GM12878 (cell line): ENCODE results near the gene CD34.

ENCODE experiments used
- CHD2 ChIP-seq: IDR thresholded peaks from 2 replicates; pipeline ENCODE4 v1.6.1; 2011; ENCODE audit warnings: low read depth, low read length, improper control_type of control experiment, borderline replicate concordance
- EP300 ChIP-seq, 2 experiments: fragments of 150-350 bp in 1 of 2; IDR thresholded peaks; 2 replicates each; pipeline ENCODE4 v1.6.1; 2011 to 2012; ENCODE audit warnings: low read depth in 2 of 2, low read length in 2 of 2, borderline replicate concordance in 1 of 2, improper control_type of control experiment in 1 of 2, inconsistent platforms in 1 of 2; ENCODE audit not compliant: control insufficient read depth in 1 of 2
- GABPA ChIP-seq: IDR thresholded peaks from 2 replicates; pipeline ENCODE4 v1.6.1; 2014; ENCODE audit warnings: antibody characterized with exemption, low read depth, mild to moderate bottlenecking, inconsistent platforms
- LARP7 ChIP-seq: fragments of 450-650 bp; IDR thresholded peaks from 2 replicates; pipeline ENCODE4 v1.6.1; 2017; ENCODE audit warnings: mild to moderate bottlenecking
- MTA2 ChIP-seq: fragments of 450-650 bp; IDR thresholded peaks from 2 replicates; pipeline ENCODE4 v1.6.1; 2016; ENCODE audit warnings: low read depth, mild to moderate bottlenecking, moderate library complexity
- POLR2A ChIP-seq: IDR thresholded peaks from 2 replicates; pipeline ENCODE4 v1.6.1; 2011; ENCODE audit warnings: low read depth, mild to moderate bottlenecking, low read length
- POLR2AphosphoS5 ChIP-seq: IDR thresholded peaks from 2 replicates; pipeline ENCODE4 v1.6.1; 2011; ENCODE audit warnings: mild to moderate bottlenecking, low read length, inconsistent platforms
- SIN3A ChIP-seq: IDR thresholded peaks from 2 replicates; pipeline ENCODE4 v1.6.1; 2012; ENCODE audit warnings: low read depth, low read length, improper control_type of control experiment
- SUZ12 ChIP-seq: fragments of 200-600 bp; sonication (generic); IDR thresholded peaks from one replicate; pipeline ENCODE4 v1.6.1; 2018; ENCODE audit warnings: antibody characterized with exemption, mild to moderate bottlenecking; ENCODE audit not compliant: unreplicated experiment
- YBX1 ChIP-seq: fragments of 450-650 bp; IDR thresholded peaks from 2 replicates; pipeline ENCODE4 v1.6.1; 2016; ENCODE audit warnings: antibody characterized with exemption
- TF ChIP-seq, protein P1 (sequence below), 3 experiments: IDR thresholded peaks in 2 of 3; conservative IDR thresholded peaks in 1 of 3; 2 replicates each; pipeline ENCODE4 v1.5.1; 2011; ENCODE audit warnings: low read depth in 3 of 3, low read length in 3 of 3, mild to moderate bottlenecking in 3 of 3, control low read depth in 2 of 3, moderate library complexity in 2 of 3, inconsistent platforms in 1 of 3, mixed read lengths in 1 of 3; ENCODE audit not compliant: control insufficient read depth in 2 of 3, insufficient read depth in 1 of 3; ENCODE audit errors: extremely low read depth in 1 of 3
- TF ChIP-seq, protein P2 (sequence below): IDR thresholded peaks from 2 replicates; pipeline ENCODE4 v1.6.1; 2012; ENCODE audit warnings: low read length, inconsistent platforms
- TF ChIP-seq, protein P3 (sequence below): IDR thresholded peaks from 2 replicates; pipeline ENCODE4 v1.6.1; 2011; ENCODE audit warnings: mild to moderate bottlenecking, low read depth, low read length, moderate library complexity; ENCODE audit not compliant: insufficient replicate concordance
- TF ChIP-seq, protein P4 (sequence below): IDR thresholded peaks from 2 replicates; pipeline ENCODE4 v1.6.1; 2012; ENCODE audit warnings: mild to moderate bottlenecking, low read depth, low read length

DNA sequence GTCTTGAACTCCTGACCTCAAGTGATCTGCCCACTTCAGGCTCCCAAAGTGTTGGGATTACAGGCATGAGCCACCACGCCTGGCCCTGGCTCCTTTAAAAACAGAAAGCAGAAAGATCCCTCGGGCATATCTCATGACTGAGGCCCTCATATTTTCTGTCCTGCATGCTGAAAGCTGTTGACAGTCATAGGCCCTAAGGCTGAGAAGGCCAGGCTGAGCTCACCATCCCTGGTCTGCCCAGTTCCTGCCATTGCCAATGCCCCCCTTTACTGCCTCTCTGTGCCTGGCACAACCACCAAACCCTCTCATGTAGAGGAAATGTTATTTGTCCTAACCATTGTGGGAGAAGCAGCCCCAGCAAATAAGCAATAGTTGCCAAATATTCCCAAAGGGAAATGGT, 12.7 kb downstream of the CD34 start:
- TF ChIP-seq, protein P1, sequence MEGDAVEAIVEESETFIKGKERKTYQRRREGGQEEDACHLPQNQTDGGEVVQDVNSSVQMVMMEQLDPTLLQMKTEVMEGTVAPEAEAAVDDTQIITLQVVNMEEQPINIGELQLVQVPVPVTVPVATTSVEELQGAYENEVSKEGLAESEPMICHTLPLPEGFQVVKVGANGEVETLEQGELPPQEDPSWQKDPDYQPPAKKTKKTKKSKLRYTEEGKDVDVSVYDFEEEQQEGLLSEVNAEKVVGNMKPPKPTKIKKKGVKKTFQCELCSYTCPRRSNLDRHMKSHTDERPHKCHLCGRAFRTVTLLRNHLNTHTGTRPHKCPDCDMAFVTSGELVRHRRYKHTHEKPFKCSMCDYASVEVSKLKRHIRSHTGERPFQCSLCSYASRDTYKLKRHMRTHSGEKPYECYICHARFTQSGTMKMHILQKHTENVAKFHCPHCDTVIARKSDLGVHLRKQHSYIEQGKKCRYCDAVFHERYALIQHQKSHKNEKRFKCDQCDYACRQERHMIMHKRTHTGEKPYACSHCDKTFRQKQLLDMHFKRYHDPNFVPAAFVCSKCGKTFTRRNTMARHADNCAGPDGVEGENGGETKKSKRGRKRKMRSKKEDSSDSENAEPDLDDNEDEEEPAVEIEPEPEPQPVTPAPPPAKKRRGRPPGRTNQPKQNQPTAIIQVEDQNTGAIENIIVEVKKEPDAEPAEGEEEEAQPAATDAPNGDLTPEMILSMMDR (IDR thresholded peaks at IDR 0.05 in 2 of 3, conservative IDR thresholded peaks at IDR 0.05 in 1 of 3; ENCODE audit: control insufficient read depth in 2 of 3, extremely low read depth in 1 of 3, insufficient read depth in 1 of 3, low read depth in 3 of 3, low read length in 3 of 3), result no peak
- TF ChIP-seq POLR2A (no peak), EP300 (IDR thresholded peaks at IDR 0.05; ENCODE audit: borderline replicate concordance in 1 of 2, control insufficient read depth in 1 of 2, low read depth in 2 of 2, low read length in 2 of 2) (no peak), MTA2 (no peak), CHD2 (no peak), LARP7 (no peak), SUZ12 (no peak), YBX1 (no peak), POLR2AphosphoS5 (no peak), GABPA (no peak), SIN3A (no peak)
- TF ChIP-seq, protein P2, sequence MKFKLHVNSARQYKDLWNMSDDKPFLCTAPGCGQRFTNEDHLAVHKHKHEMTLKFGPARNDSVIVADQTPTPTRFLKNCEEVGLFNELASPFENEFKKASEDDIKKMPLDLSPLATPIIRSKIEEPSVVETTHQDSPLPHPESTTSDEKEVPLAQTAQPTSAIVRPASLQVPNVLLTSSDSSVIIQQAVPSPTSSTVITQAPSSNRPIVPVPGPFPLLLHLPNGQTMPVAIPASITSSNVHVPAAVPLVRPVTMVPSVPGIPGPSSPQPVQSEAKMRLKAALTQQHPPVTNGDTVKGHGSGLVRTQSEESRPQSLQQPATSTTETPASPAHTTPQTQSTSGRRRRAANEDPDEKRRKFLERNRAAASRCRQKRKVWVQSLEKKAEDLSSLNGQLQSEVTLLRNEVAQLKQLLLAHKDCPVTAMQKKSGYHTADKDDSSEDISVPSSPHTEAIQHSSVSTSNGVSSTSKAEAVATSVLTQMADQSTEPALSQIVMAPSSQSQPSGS, result no peak
- TF ChIP-seq, protein P3, sequence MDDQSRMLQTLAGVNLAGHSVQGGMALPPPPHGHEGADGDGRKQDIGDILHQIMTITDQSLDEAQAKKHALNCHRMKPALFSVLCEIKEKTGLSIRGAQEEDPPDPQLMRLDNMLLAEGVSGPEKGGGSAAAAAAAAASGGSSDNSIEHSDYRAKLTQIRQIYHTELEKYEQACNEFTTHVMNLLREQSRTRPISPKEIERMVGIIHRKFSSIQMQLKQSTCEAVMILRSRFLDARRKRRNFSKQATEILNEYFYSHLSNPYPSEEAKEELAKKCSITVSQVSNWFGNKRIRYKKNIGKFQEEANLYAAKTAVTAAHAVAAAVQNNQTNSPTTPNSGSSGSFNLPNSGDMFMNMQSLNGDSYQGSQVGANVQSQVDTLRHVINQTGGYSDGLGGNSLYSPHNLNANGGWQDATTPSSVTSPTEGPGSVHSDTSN, result no peak
- TF ChIP-seq, protein P4, sequence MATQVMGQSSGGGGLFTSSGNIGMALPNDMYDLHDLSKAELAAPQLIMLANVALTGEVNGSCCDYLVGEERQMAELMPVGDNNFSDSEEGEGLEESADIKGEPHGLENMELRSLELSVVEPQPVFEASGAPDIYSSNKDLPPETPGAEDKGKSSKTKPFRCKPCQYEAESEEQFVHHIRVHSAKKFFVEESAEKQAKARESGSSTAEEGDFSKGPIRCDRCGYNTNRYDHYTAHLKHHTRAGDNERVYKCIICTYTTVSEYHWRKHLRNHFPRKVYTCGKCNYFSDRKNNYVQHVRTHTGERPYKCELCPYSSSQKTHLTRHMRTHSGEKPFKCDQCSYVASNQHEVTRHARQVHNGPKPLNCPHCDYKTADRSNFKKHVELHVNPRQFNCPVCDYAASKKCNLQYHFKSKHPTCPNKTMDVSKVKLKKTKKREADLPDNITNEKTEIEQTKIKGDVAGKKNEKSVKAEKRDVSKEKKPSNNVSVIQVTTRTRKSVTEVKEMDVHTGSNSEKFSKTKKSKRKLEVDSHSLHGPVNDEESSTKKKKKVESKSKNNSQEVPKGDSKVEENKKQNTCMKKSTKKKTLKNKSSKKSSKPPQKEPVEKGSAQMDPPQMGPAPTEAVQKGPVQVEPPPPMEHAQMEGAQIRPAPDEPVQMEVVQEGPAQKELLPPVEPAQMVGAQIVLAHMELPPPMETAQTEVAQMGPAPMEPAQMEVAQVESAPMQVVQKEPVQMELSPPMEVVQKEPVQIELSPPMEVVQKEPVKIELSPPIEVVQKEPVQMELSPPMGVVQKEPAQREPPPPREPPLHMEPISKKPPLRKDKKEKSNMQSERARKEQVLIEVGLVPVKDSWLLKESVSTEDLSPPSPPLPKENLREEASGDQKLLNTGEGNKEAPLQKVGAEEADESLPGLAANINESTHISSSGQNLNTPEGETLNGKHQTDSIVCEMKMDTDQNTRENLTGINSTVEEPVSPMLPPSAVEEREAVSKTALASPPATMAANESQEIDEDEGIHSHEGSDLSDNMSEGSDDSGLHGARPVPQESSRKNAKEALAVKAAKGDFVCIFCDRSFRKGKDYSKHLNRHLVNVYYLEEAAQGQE, result no peak
